HG02840 (cell line): ENCODE measurements around the gene XPC.

Source experiments
- ATAC-seq: cut with Tn5 transposase; IDR thresholded peaks from one replicate; pipeline ENCODE4 v1.9.1; 2021; ENCODE audit warnings: mild to moderate bottlenecking, moderate library complexity, moderate number of reproducible peaks; ENCODE audit not compliant: unreplicated experiment, low FRiP score

Gene XPC

GRCh38 chr3:14138109-14138877 lies 40.1 kb downstream of the XPC start:
- no peak for ATAC-seq

- no peak for ATAC-seq
These were observed 41.0 kb downstream of the XPC start for GRCh38 chr3:14137445-14137844.

GRCh38 chr3:14137004-14137403 lies 41.4 kb downstream of the XPC start:
- ATAC-seq = no peak

GRCh38 chr3:14135581-14135980 lies 42.8 kb downstream of the XPC start:
- no peak for ATAC-seq

- no peak for ATAC-seq
These were observed 44.1 kb downstream of the XPC start for GRCh38 chr3:14134291-14134690.

GRCh38 chr3:14133876-14134275 lies 44.5 kb downstream of the XPC start:
- ATAC-seq = no peak

GRCh38 chr3:14133188-14133800 lies 45.1 kb downstream of the XPC start:
- no peak for ATAC-seq

- no peak for ATAC-seq
These were observed 45.7 kb downstream of the XPC start for GRCh38 chr3:14132689-14133088.

- no peak for ATAC-seq
These were observed 46.3 kb downstream of the XPC start for GRCh38 chr3:14132120-14132519.

GRCh38 chr3:14131134-14131533 lies 47.3 kb downstream of the XPC start:
- ATAC-seq = no peak

GRCh38 chr3:14130707-14131106 lies 47.7 kb downstream of the XPC start:
- ATAC-seq = no peak

GRCh38 chr3:14130230-14130629 lies 48.2 kb downstream of the XPC start:
- ATAC-seq = no peak

GRCh38 chr3:14129296-14129695 lies 49.1 kb downstream of the XPC start:
- ATAC-seq = no peak

- ATAC-seq = no peak
These were observed 49.7 kb downstream of the XPC start for GRCh38 chr3:14128724-14129123.

- no peak for ATAC-seq
These were observed 50.8 kb downstream of the XPC start for GRCh38 chr3:14127516-14128161.

- no peak for ATAC-seq
These were observed 51.4 kb downstream of the XPC start for GRCh38 chr3:14126887-14127505.

- no peak for ATAC-seq
These were observed 52.1 kb downstream of the XPC start for GRCh38 chr3:14126017-14126886.

GRCh38 chr3:14125193-14126016 lies 53.0 kb downstream of the XPC start:
- peak; percentile 20 for ATAC-seq

- ATAC-seq = peak; percentile 89
These were observed 53.7 kb downstream of the XPC start, which contains the start of the genes CHCHD4 and TMEM43 for GRCh38 chr3:14124615-14125192. Gene CHCHD4, minus strand, starts transcription at chr3:14124870. Its CDS starts 194 bp downstream, at chr3:14124676. Gene TMEM43, plus strand, starts transcription at chr3:14125052. Its CDS starts 142 bp downstream, at chr3:14125194.
